ENCODE data around the gene TRIM71. TPM values are rescaled to one million over a fixed set of nuclear protein-coding genes. Genes with fewer than 3 reads are reported as not detected.
"Not testable (repeated sequence)": the region's sequence is repeated elsewhere in the genome, so short reads cannot be mapped to it uniquely, and the experiment has no call there.

The TRIM71 gene
- polyA plus RNA-seq, 1 donor from 2014 or later: 4.0 TPM

GRCh38 chr3:32844914-32845313 lies 27.1 kb downstream of the TRIM71 start:
- H3K4me3 ChIP-seq (ENCODE audit: low read length): no peak overlapping the region
- no peak overlapping the region for H3K27ac ChIP-seq (ENCODE audit: low read length)
- H3F3A ChIP-seq (ENCODE audit: insufficient read depth, low read length, poor library complexity, severe bottlenecking): no peaks in the 10 kb centered on the region
- H3K9me2 ChIP-seq (ENCODE audit: insufficient read depth, low read length): no peaks in the 10 kb centered on the region
- TF ChIP-seq RAD21 (conservative IDR thresholded peaks at IDR 0.05) (no peak), EP300 (conservative IDR thresholded peaks at IDR 0.05; ENCODE audit: poor library complexity, severe bottlenecking) (no peak), POLR2AphosphoS5 (IDR thresholded peaks at IDR 0.05) (no peak), TAF1 (IDR thresholded peaks at IDR 0.05; ENCODE audit: low read depth) (no peak), CTCF (IDR thresholded peaks at IDR 0.05; ENCODE audit: poor library complexity, severe bottlenecking) (no peak), SMC3 (conservative IDR thresholded peaks at IDR 0.05; ENCODE audit: poor library complexity) (no peak), REST (IDR thresholded peaks at IDR 0.05; ENCODE audit: borderline replicate concordance) (no peak), EZH2 (IDR thresholded peaks at IDR 0.05; ENCODE audit: borderline replicate concordance, insufficient read depth, low read length, poor library complexity, severe bottlenecking) (no peak), MXI1 (conservative IDR thresholded peaks at IDR 0.05; ENCODE audit: poor library complexity, severe bottlenecking) (no peak)
- no peaks in the 10 kb centered on the region for H3K36me3 ChIP-seq (ENCODE audit: insufficient read depth, low read length)
- H3K9me3 ChIP-seq (ENCODE audit: low read length): no peaks in the 10 kb centered on the region
- H2AFZ ChIP-seq (ENCODE audit: low read depth, low read length): no peak overlapping the region
- no peaks in the 10 kb centered on the region for H4K20me1 ChIP-seq (ENCODE audit: insufficient read depth)
- H3K4me2 ChIP-seq (ENCODE audit: low read length): no peak overlapping the region
- H3K79me2 ChIP-seq (replicated peaks; ENCODE audit: insufficient read depth, low read length): peaks cover 33% of the 10 kb centered on the region
- no peak overlapping the region for H3K9ac ChIP-seq (ENCODE audit: low read length)
- H3K27me3 ChIP-seq (ENCODE audit: insufficient read depth, low read depth, low read length): no peaks in the 10 kb centered on the region

GRCh38 chr3:32845546-32845945 lies 27.7 kb downstream of the TRIM71 start:
- H3K36me3 ChIP-seq (ENCODE audit: insufficient read depth, low read length); H3K27me3 ChIP-seq (ENCODE audit: insufficient read depth, low read depth, low read length); H3K9me3 ChIP-seq (ENCODE audit: low read length); H3K9me2 ChIP-seq (ENCODE audit: insufficient read depth, low read length); H3K4me3 ChIP-seq (ENCODE audit: low read length); H4K20me1 ChIP-seq (ENCODE audit: insufficient read depth); H3K27ac ChIP-seq (ENCODE audit: low read length); H3K4me2 ChIP-seq (ENCODE audit: low read length); H2AFZ ChIP-seq (ENCODE audit: low read depth, low read length); H3K9ac ChIP-seq (ENCODE audit: low read length); H3F3A ChIP-seq (ENCODE audit: insufficient read depth, low read length, poor library complexity, severe bottlenecking): not testable (repeated sequence)
- peaks cover 28% of the 10 kb centered on the region for H3K79me2 ChIP-seq (replicated peaks; ENCODE audit: insufficient read depth, low read length)

GRCh38 chr3:32847045-32847444 lies 29.2 kb downstream of the TRIM71 start:
- not testable (repeated sequence) for H3K9ac ChIP-seq (ENCODE audit: low read length); H3K4me3 ChIP-seq (ENCODE audit: low read length); H3K27me3 ChIP-seq (ENCODE audit: insufficient read depth, low read depth, low read length); H4K20me1 ChIP-seq (ENCODE audit: insufficient read depth); H3K9me3 ChIP-seq (ENCODE audit: low read length); H3K9me2 ChIP-seq (ENCODE audit: insufficient read depth, low read length); H3K36me3 ChIP-seq (ENCODE audit: insufficient read depth, low read length); H3F3A ChIP-seq (ENCODE audit: insufficient read depth, low read length, poor library complexity, severe bottlenecking); H2AFZ ChIP-seq (ENCODE audit: low read depth, low read length); H3K27ac ChIP-seq (ENCODE audit: low read length); H3K4me2 ChIP-seq (ENCODE audit: low read length)
- peaks cover 31% of the 10 kb centered on the region for H3K79me2 ChIP-seq (replicated peaks; ENCODE audit: insufficient read depth, low read length)
